Endothelial cell (in vitro differentiated cells): ENCODE measurements around the gene KPNA1. TPM values are rescaled to one million over a fixed set of nuclear protein-coding genes. Genes with fewer than 3 reads are reported as not detected.

ENCODE experiments used
- DNase-seq: peaks from one replicate; pipeline ENCODE4 v3.0.0; 2021; ENCODE audit warnings: low spot score
- H3K27ac Mint-ChIP-seq: one replicate; pipeline ENCODE4 v1.8.0; 2021; ENCODE audit warnings: mixed read lengths, inconsistent platforms; ENCODE audit not compliant: unreplicated experiment
- H3K27me3 Mint-ChIP-seq: one replicate; pipeline ENCODE4 v1.8.0; 2021; ENCODE audit warnings: mild to moderate bottlenecking, moderate library complexity, mixed read lengths, inconsistent platforms; ENCODE audit not compliant: unreplicated experiment
- H3K36me3 Mint-ChIP-seq: one replicate; pipeline ENCODE4 v1.8.0; 2021; ENCODE audit warnings: mild to moderate bottlenecking, low read depth, mixed read lengths, inconsistent platforms; ENCODE audit not compliant: unreplicated experiment
- H3K4me1 Mint-ChIP-seq: one replicate; pipeline ENCODE4 v1.8.0; 2021; ENCODE audit warnings: mild to moderate bottlenecking, mixed read lengths, inconsistent platforms; ENCODE audit not compliant: unreplicated experiment
- H3K4me3 Mint-ChIP-seq: one replicate; pipeline ENCODE4 v1.8.0; 2021; ENCODE audit warnings: mild to moderate bottlenecking, mixed read lengths, inconsistent platforms; ENCODE audit not compliant: unreplicated experiment
- H3K9me3 Mint-ChIP-seq: one replicate; pipeline ENCODE4 v1.8.0; 2021; ENCODE audit warnings: mixed read lengths, inconsistent platforms; ENCODE audit not compliant: unreplicated experiment
- CTCF ChIP-seq: fragments of 200-600 bp; sonication (generic); IDR thresholded peaks from one replicate; pipeline ENCODE4 v1.5.0; 2021; ENCODE audit warnings: antibody characterized with exemption; ENCODE audit not compliant: unreplicated experiment
- total RNA-seq: library from RNA; stranded (reverse); fragmentation: NEBNext Ultra II Directional; extraction: Animal tissue kit (Norgen Biotek cat#: 25700); gene quantifications from one replicate; pipeline ENCODE4 v1.2.1, GENCODE V29; 2021; ENCODE audit not compliant: unreplicated experiment

The KPNA1 gene
- total RNA-seq, 1 donor from 2014 or later: 87.2 TPM

- TF ChIP-seq CTCF: no peak
- no peak overlapping the region for H3K4me3 Mint-ChIP-seq
- peaks cover 3% of the 10 kb centered on the region for H3K4me1 Mint-ChIP-seq
- H3K9me3 Mint-ChIP-seq: no peaks in the 10 kb centered on the region
- DNase-seq: no peak
- no peak overlapping the region for H3K27ac Mint-ChIP-seq
- H3K36me3 Mint-ChIP-seq: peaks cover 5% of the 10 kb centered on the region
- H3K27me3 Mint-ChIP-seq: peaks cover 3% of the 10 kb centered on the region
Observed at GRCh38 chr3:122553171-122553570, 38.4 kb upstream of the KPNA1 start.

GRCh38 chr3:122548619-122549018 is 33.9 kb upstream of the KPNA1 start:
- Mint-ChIP-seq H3K4me3 (no peak overlapping the region), H3K27ac (no peak overlapping the region), H3K4me1 (no peaks in the 10 kb centered on the region), H3K36me3 (peaks cover 5% of the 10 kb centered on the region), H3K27me3 (no peaks in the 10 kb centered on the region), H3K9me3 (no peaks in the 10 kb centered on the region)
- TF ChIP-seq CTCF: no peak
- DNase-seq: no peak

- H3K4me1 Mint-ChIP-seq: no peaks in the 10 kb centered on the region
- no peaks in the 10 kb centered on the region for H3K9me3 Mint-ChIP-seq
- H3K4me3 Mint-ChIP-seq: no peak overlapping the region
- TF ChIP-seq CTCF: no peak
- H3K27me3 Mint-ChIP-seq: no peaks in the 10 kb centered on the region
- no peak for DNase-seq
- H3K36me3 Mint-ChIP-seq: peaks cover 5% of the 10 kb centered on the region
- H3K27ac Mint-ChIP-seq: no peak overlapping the region
Observed at GRCh38 chr3:122548076-122548475, 33.3 kb upstream of the KPNA1 start.

- no peak for DNase-seq
- Mint-ChIP-seq H3K36me3 (peaks cover 3% of the 10 kb centered on the region), H3K27me3 (no peaks in the 10 kb centered on the region), H3K27ac (no peak overlapping the region), H3K9me3 (no peaks in the 10 kb centered on the region), H3K4me1 (no peaks in the 10 kb centered on the region), H3K4me3 (no peak overlapping the region)
- TF ChIP-seq CTCF: no peak
Observed at GRCh38 chr3:122546151-122546550, 31.4 kb upstream of the KPNA1 start.

- no peak for DNase-seq
- no peak for TF ChIP-seq CTCF
- Mint-ChIP-seq H3K36me3 (no peaks in the 10 kb centered on the region), H3K4me3 (no peak overlapping the region), H3K9me3 (no peaks in the 10 kb centered on the region), H3K4me1 (peaks cover 10% of the 10 kb centered on the region), H3K27ac (no peak overlapping the region), H3K27me3 (peaks cover 1% of the 10 kb centered on the region)
Observed at GRCh38 chr3:122538956-122539490, 24.3 kb upstream of the KPNA1 start.
